Lung (tissue), 12 donors: ENCODE data around the gene CARD9. TPM values are rescaled to one million over a fixed set of nuclear protein-coding genes. Genes with fewer than 3 reads are reported as not detected.

Experiments used
- ATAC-seq: fragments of 200-7000 bp; cut with Tn5 transposase; one replicate; pipeline ENCODE4 v1.9.1; 2020; ENCODE audit warnings: moderate number of reproducible peaks; ENCODE audit not compliant: insufficient read depth, low FRiP score
- DNase-seq, 3 donors: peaks; one replicate each; pipeline ENCODE4 v3.0.0-alpha.2; 2013 to 2017
- H3K27ac ChIP-seq, 2 donors: one replicate each; pipeline ENCODE4 v1.5.1; 2013; ENCODE audit warnings: mild to moderate bottlenecking in 2 of 2, moderate library complexity in 2 of 2, control low read depth in 1 of 2, inconsistent platforms in 1 of 2, low read depth in 1 of 2, low read length in 1 of 2
- H3K27me3 ChIP-seq, 3 donors: one replicate each; pipeline ENCODE4 v1.5.1; 2013; ENCODE audit warnings: low read length in 2 of 3; ENCODE audit not compliant: control insufficient read depth in 3 of 3, insufficient read depth in 3 of 3
- H3K36me3 ChIP-seq, 4 donors: one replicate each; pipeline ENCODE4 v1.5.1; 2013; ENCODE audit warnings: low read length in 4 of 4, mild to moderate bottlenecking in 1 of 4, moderate library complexity in 1 of 4; ENCODE audit not compliant: control insufficient read depth in 4 of 4, insufficient read depth in 4 of 4
- H3K4me1 ChIP-seq, 5 donors: one replicate each; pipeline ENCODE4 v1.5.1; 2013; ENCODE audit warnings: low read length in 5 of 5, mild to moderate bottlenecking in 2 of 5, moderate library complexity in 1 of 5; ENCODE audit not compliant: control insufficient read depth in 5 of 5, insufficient read depth in 5 of 5
- H3K4me3 ChIP-seq: one replicate; pipeline ENCODE4 v1.5.1; 2013; ENCODE audit warnings: mild to moderate bottlenecking, control low read depth, moderate library complexity
- H3K9ac ChIP-seq, 2 donors: one replicate each; pipeline ENCODE4 v1.5.1; 2013; ENCODE audit warnings: low read length in 2 of 2, control low read depth in 1 of 2; ENCODE audit not compliant: insufficient read depth in 1 of 2
- H3K9me3 ChIP-seq, 4 donors: one replicate each; pipeline ENCODE4 v1.5.1; 2013; ENCODE audit warnings: low read length in 3 of 4, mild to moderate bottlenecking in 1 of 4, moderate library complexity in 1 of 4; ENCODE audit not compliant: control insufficient read depth in 4 of 4, insufficient read depth in 3 of 4
- CTCF ChIP-seq: IDR thresholded peaks from 2 replicates; pipeline ENCODE4 v1.5.1; 2012; ENCODE audit warnings: mild to moderate bottlenecking; ENCODE audit errors: control extremely low read depth, extremely low read depth
- WGBS, 2 donors: extraction: QIAGEN DNeasy Blood & Tissue Kit; methylation state at CpG; one replicate each; pipeline ENCODE4 v1.1.7; 2013; 5-methylcytosine and 5-hydroxymethylcytosine counted together
- polyA plus RNA-seq, 2 donors: library from polyadenylated mRNA; stranded (reverse); fragments of 200-250 nt; gene quantifications; one replicate each; pipeline ENCODE4 v1.2.1, GENCODE V29; 2013
- total RNA-seq, 2 donors: library from RNA; depleted of rRNA in 1 of 2; stranded (reverse); fragments of >200 nt in 1 of 2; gene quantifications; one replicate each; pipeline ENCODE4 v1.2.1, GENCODE V29; 2014 to 2021
- donor health status: control.
- donor health status: control.
- donor health status: Bipolar disorder and iron deficiency.
- donor health status: healthy.
- donor health status: DM: yes; HTN: yes; CAD: no.

Gene CARD9
- total and polyA plus RNA-seq, 4 donors: 3.8 to 16.0 (median 11.5) TPM

- Histone ChIP-seq H3K9me3 (no peaks in the 10 kb centered on the region), H3K4me3 (no peak overlapping the region), H3K27me3 (no peaks in the 10 kb centered on the region), H3K9ac (no peak overlapping the region), H3K4me1 (peaks cover 0 to 22% (median 11%) of the 10 kb centered on the region in 5 donors), H3K36me3 (peaks cover 0 to 4% (median 0%) of the 10 kb centered on the region in 4 donors), H3K27ac (no peak overlapping the region)
- no peak for TF ChIP-seq CTCF
- DNase-seq: peak in 1 of 3 donors; percentile 32
- 76 to 79% methylated on average over 31 of the region's 31 CpGs for WGBS, 2 donors
- no peak for ATAC-seq
Measured at GRCh38 chr9:136364942-136365774, 8.3 kb downstream of the CARD9 start.

GRCh38 chr9:136363949-136364748 lies 9.3 kb downstream of the CARD9 start:
- Histone ChIP-seq H3K4me1 (peaks cover 0 to 22% (median 11%) of the 10 kb centered on the region in 5 donors), H3K27me3 (no peaks in the 10 kb centered on the region), H3K9me3 (no peaks in the 10 kb centered on the region), H3K4me3 (no peak overlapping the region), H3K27ac (no peak overlapping the region), H3K36me3 (peaks cover 0 to 4% (median under 1%) of the 10 kb centered on the region in 4 donors), H3K9ac (no peak overlapping the region)
- WGBS, 2 donors: 40 to 44% methylated on average over 51 to 54 of the region's 54 CpGs
- ATAC-seq (no peak), DNase-seq (no peak)
- TF ChIP-seq CTCF: no peak

GRCh38 chr9:136363106-136363948 lies 10.1 kb downstream of the CARD9 start, which contains the start of gene DNLZ:
Gene DNLZ, minus strand, starts transcription at chr9:136363744. Its CDS starts 30 bp downstream, at chr9:136363714.
- 1% methylated on average over 68 to 97 of the region's 97 CpGs for WGBS, 2 donors
- ATAC-seq: peak; percentile 89

More at GRCh38 chr9:136363106-136363948, 10.1 kb downstream of the CARD9 start, which contains the start of gene DNLZ:
- peak within 1 kb of the TSS; percentile 77 for H3K4me3 ChIP-seq
- H3K4me1 ChIP-seq: peaks cover 0 to 22% (median 11%) of the 10 kb centered on the region in 5 donors
- H3K27me3 ChIP-seq: no peaks in the 10 kb centered on the region
- H3K9ac ChIP-seq: no peak within 1 kb of the TSS
- H3K36me3 ChIP-seq: peaks cover 0 to 5% (median 2%) of the 10 kb centered on the region in 4 donors
- TF ChIP-seq CTCF: peak; percentile 89
- H3K27ac ChIP-seq: peak within 1 kb of the TSS; percentile 96 to 98
- no peaks in the 10 kb centered on the region for H3K9me3 ChIP-seq
- DNase-seq: peak; percentile 93 to 96 (median 95)
